ENCODE measurements around the gene GTF2F2. TPM values are rescaled to one million over a fixed set of nuclear protein-coding genes. Genes with fewer than 3 reads are reported as not detected.
A peak's percentile ranks its signal among the peaks of the same experiment; 100 is the strongest.

The GTF2F2 gene
- polyA plus RNA-seq, 2 of the 4 experiments (the other 2 are of a cell fraction), result 21.0 to 30.0 TPM

DNA sequence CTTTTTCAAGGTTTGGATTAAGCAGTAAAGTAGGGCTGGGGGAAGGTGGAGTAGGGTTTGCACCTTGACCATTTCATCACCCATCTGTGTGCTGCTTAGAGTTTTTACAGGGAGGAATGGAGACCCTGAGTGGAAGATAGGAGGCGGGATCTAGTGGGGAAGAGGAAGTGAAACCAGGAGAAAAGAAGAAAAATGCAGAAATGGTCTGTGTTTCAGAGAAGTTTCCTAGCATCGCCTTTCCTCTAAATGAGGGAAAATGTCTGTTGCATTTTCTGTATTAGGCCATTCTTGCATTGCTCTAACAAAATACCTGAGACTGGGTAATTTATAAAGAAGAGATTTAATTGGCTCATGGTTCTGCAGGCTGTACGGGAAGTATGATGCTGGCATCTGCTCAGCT, 156.6 kb downstream of the GTF2F2 start:
- no peak for FAIRE-seq
- no peak for TF ChIP-seq MYC (IDR thresholded peaks at IDR 0.05; ENCODE audit: borderline replicate concordance, low read length)
- no peak for TF ChIP-seq TP53 (CRISPR knock-in tag; IDR thresholded peaks at IDR 0.05)
- TF ChIP-seq HDAC2 (IDR thresholded peaks at IDR 0.05), result no peak
- TF ChIP-seq CHD4 (IDR thresholded peaks at IDR 0.05; ENCODE audit: borderline replicate concordance), result no peak
- TF ChIP-seq CBX8 (IDR thresholded peaks at IDR 0.05), result no peak
- no peak for TF ChIP-seq SREBF2 (IDR thresholded peaks at IDR 0.05)
- no peak for TF ChIP-seq FOXS1 (CRISPR knock-in tag; IDR thresholded peaks at IDR 0.05)
- no peak for TF ChIP-seq PHF8 (IDR thresholded peaks at IDR 0.05; ENCODE audit: borderline replicate concordance, low read depth)
- no peak for TF ChIP-seq KDM5A (IDR thresholded peaks at IDR 0.05)
- Histone ChIP-seq H3K9me3 (no peaks in the 10 kb centered on the region), H3K4me1 (peaks cover 6% of the 10 kb centered on the region; the same call in 2 of the 3 replicates), H3K27ac (no peak overlapping the region), H3K4me3 (no peak overlapping the region), H3K4me2 (no peak overlapping the region)
- POLR2A ChIA-PET, result no interaction called here
- CTCF ChIA-PET, result interaction anchor here (1.4 kb wide), 1 partner anchor 230 kb away, joined by 3 read pairs; no protein-coding TSS in a partner anchor
- DNase-seq (ENCODE audit: low read depth in 1 of 2, low spot score in 1 of 2), result no peak
- no peak for ATAC-seq
- 94% methylated on average over 3 of the region's 3 CpGs for WGBS (ENCODE audit: missing lambda C conversion rate)

DNA sequence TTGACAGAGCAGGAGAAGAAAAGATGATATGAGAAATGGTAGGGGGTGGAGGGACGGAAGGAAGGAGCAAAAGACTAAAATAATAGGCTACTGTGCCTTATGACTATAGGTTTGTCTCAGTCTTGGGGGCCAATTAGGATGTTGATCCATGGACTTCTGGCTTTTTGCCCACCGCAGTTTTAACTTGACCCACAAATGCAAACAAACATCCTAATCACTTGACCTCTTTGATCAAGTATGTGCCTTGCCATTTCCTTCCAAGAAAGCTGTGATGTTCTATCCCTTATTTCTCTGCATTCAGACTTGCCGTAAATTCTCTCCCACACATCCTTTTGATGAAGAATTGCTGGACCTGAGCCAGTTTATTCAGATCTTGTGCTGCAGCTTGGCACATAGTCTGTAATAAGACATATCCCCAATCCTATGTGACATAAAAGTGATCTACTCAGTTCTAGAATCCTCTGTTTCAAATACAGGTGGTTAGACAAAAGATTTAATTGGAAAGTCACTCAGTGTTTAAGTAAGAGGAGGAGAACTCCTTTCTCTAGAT, 157.9 kb downstream of the GTF2F2 start:
- H3K27ac ChIP-seq, result no peak overlapping the region
- no peaks in the 10 kb centered on the region for H3K9me3 ChIP-seq
- POLR2A ChIA-PET, result no interaction called here
- H3K4me1 ChIP-seq, result peaks cover 6% of the 10 kb centered on the region; the same call in 2 of the 3 replicates
- 93% methylated on average over 3 of the region's 3 CpGs for WGBS (ENCODE audit: missing lambda C conversion rate)
- H3K4me2 ChIP-seq, result no peak overlapping the region
- H3K4me3 ChIP-seq, result no peak overlapping the region
- no peak for FAIRE-seq
- no peak for DNase-seq (ENCODE audit: low read depth in 1 of 2, low spot score in 1 of 2)
- CTCF ChIA-PET, result interaction anchor here (9.2 kb wide), 1 partner anchor 230 kb away, joined by 98 read pairs; no protein-coding TSS in a partner anchor
- TF ChIP-seq MAZ (IDR thresholded peaks at IDR 0.05; ENCODE audit: borderline replicate concordance, low read depth, low read length) (no peak), TP53 (CRISPR knock-in tag; IDR thresholded peaks at IDR 0.05) (no peak), HDAC2 (IDR thresholded peaks at IDR 0.05) (no peak), FOSL2 (IDR thresholded peaks at IDR 0.05) (no peak), FOSL2 (CRISPR knock-in tag; IDR thresholded peaks at IDR 0.05) (no peak)
- ATAC-seq, result no peak

DNA sequence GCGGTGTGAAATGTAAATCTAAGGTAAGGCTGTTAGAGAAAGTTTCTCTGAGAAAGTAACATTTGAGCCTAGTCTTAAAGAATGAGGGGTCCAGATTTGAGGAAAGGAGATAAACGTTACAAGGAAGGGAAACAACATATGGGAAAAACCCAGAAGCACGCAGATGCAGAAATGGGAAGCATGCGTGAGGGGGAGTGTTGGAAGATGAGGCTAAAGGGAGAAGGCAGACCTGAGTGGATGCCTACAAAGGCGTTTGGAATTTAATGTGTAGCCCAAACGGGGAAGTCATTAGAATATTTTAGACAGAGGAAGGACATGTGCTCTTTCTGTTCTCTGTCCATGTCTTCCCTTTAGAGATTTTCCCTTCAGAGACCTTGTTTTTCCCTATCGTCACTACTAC, 159.7 kb downstream of the GTF2F2 start:
- no peak for TF ChIP-seq PHF8 (IDR thresholded peaks at IDR 0.05; ENCODE audit: borderline replicate concordance, low read depth)
- no peak for TF ChIP-seq ZFP36 (IDR thresholded peaks at IDR 0.05; ENCODE audit: borderline replicate concordance, partially characterized antibody)
- TF ChIP-seq ZNF302 (CRISPR knock-in tag; IDR thresholded peaks at IDR 0.05), result no peak
- no peak for TF ChIP-seq NFE2L2 (conservative IDR thresholded peaks at IDR 0.05; ENCODE audit: low read length)
- no peaks in the 10 kb centered on the region for H3K9me3 ChIP-seq
- H3K4me2 ChIP-seq, result no peak overlapping the region
- ChIA-PET POLR2A (interaction anchor here (0.6 kb wide), 1 partner anchor 117 kb away, joined by 3 read pairs; no protein-coding TSS in a partner anchor), CTCF (interaction anchor here (0.6 to 9.2 kb wide), 16 partner anchors 11 to 338 kb away, joined by 3 to 98 read pairs (median 6); no protein-coding TSS in a partner anchor)
- H3K27ac ChIP-seq, result no peak overlapping the region; a peak in 1 of 6 replicates
- FAIRE-seq (no peak), ATAC-seq (no peak), DNase-seq (ENCODE audit: low read depth in 1 of 2, low spot score in 1 of 2) (no peak)
- WGBS (ENCODE audit: missing lambda C conversion rate), result 76% methylated on average over 7 of the region's 7 CpGs
- H3K4me1 ChIP-seq, result peaks cover 6% of the 10 kb centered on the region; the same call in 2 of the 3 replicates
- H3K4me3 ChIP-seq, result no peak overlapping the region

DNA sequence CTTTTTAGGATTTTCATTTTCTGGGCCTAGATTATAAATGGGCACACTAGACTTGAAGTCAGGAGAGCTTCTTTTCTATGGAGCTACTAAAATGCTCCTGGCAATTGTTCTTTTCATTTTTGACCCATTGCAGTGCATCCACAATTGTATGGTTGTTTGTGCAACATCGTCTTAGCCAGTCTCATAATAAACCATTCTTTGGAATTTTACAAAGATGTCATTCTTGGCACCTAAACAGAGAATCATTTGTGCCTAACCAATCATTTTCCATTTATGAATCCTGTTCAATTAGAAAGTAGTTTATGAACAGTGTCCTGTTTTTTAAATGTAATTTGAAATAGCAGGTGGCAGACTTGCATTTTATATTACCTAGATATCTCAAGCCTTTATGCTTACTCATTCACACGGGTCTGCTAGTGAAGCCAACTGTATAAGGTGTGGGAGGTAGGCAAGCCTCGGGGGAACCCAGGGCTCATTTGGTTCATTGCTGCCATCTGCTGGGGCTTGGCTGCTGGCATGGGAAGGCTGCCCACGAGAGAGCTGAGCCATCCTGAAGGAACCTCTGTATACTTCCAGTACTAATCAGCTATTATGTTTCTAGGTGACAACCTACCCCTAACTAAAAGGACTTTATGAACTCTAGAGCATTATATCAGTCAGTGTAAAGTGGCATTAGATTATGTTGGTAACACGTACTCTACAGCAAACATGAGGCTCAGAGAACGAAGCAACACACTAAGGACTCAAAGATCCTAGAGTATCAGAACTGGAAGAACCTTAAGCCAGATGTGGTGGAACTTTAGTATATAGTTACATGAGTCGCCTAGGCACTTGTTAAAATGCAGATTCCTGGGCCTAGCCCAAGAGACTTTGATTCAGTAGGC, 160.7 kb downstream of the GTF2F2 start:
- no peak overlapping the region for H3K4me3 ChIP-seq
- TF ChIP-seq, protein P1, sequence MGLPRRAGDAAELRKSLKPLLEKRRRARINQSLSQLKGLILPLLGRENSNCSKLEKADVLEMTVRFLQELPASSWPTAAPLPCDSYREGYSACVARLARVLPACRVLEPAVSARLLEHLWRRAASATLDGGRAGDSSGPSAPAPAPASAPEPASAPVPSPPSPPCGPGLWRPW (IDR thresholded peaks at IDR 0.05), result no peak
- TF ChIP-seq ESRRA (IDR thresholded peaks at IDR 0.05; ENCODE audit: borderline replicate concordance, low read length) (no peak), ZSCAN20 (CRISPR knock-in tag; IDR thresholded peaks at IDR 0.05) (no peak), CEBPB (IDR thresholded peaks at IDR 0.05) (no peak), SMC3 (IDR thresholded peaks at IDR 0.05) (peak; percentile 93)
- TF ChIP-seq, protein P2, sequence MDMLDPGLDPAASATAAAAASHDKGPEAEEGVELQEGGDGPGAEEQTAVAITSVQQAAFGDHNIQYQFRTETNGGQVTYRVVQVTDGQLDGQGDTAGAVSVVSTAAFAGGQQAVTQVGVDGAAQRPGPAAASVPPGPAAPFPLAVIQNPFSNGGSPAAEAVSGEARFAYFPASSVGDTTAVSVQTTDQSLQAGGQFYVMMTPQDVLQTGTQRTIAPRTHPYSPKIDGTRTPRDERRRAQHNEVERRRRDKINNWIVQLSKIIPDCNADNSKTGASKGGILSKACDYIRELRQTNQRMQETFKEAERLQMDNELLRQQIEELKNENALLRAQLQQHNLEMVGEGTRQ (IDR thresholded peaks at IDR 0.05), result no peak
- TF ChIP-seq, protein P3, sequence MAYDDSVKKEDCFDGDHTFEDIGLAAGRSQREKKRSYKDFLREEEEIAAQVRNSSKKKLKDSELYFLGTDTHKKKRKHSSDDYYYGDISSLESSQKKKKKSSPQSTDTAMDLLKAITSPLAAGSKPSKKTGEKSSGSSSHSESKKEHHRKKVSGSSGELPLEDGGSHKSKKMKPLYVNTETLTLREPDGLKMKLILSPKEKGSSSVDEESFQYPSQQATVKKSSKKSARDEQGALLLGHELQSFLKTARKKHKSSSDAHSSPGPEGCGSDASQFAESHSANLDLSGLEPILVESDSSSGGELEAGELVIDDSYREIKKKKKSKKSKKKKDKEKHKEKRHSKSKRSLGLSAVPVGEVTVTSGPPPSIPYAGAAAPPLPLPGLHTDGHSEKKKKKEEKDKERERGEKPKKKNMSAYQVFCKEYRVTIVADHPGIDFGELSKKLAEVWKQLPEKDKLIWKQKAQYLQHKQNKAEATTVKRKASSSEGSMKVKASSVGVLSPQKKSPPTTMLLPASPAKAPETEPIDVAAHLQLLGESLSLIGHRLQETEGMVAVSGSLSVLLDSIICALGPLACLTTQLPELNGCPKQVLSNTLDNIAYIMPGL (CRISPR knock-in tag; IDR thresholded peaks at IDR 0.05; ENCODE audit: borderline replicate concordance), result no peak
- TF ChIP-seq, protein P4, sequence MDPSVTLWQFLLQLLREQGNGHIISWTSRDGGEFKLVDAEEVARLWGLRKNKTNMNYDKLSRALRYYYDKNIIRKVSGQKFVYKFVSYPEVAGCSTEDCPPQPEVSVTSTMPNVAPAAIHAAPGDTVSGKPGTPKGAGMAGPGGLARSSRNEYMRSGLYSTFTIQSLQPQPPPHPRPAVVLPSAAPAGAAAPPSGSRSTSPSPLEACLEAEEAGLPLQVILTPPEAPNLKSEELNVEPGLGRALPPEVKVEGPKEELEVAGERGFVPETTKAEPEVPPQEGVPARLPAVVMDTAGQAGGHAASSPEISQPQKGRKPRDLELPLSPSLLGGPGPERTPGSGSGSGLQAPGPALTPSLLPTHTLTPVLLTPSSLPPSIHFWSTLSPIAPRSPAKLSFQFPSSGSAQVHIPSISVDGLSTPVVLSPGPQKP (IDR thresholded peaks at IDR 0.05; ENCODE audit: low read depth, low read length), result no peak

More for the DNA sequence above, 160.7 kb downstream of the GTF2F2 start:
- ChIA-PET CTCF (interaction anchor here (0.5 to 9.2 kb wide), 44 partner anchors 9 to 1864 kb away, joined by 3 to 98 read pairs (median 4); no protein-coding TSS in a partner anchor), POLR2A (interaction anchor here (1.0 kb wide), 2 partner anchors 86 to 234 kb away, joined by 3 read pairs; no protein-coding TSS in a partner anchor)
- 33% methylated on average over 7 of the region's 7 CpGs for WGBS (ENCODE audit: missing lambda C conversion rate)
- H3K9me3 ChIP-seq, result no peaks in the 10 kb centered on the region
- no peak overlapping the region for H3K27ac ChIP-seq
- no peak for FAIRE-seq
- peaks cover 6% of the 10 kb centered on the region; the same call in 2 of the 3 replicates for H3K4me1 ChIP-seq
- H3K4me2 ChIP-seq, result peak overlapping the region; percentile 34; the same call in 1 of the 3 replicates
- DNase-seq (ENCODE audit: low read depth in 1 of 2, low spot score in 1 of 2), result peak; percentile 67 to 79
- peak; percentile 99 to 100 for ATAC-seq

Measured in A549 (cell line).